PC-3 (cell line): ENCODE data around the gene MORC3. TPM values are rescaled to one million over a fixed set of nuclear protein-coding genes. Genes with fewer than 3 reads are reported as not detected.
"Not testable (repeated sequence)": the region's sequence is repeated elsewhere in the genome, so short reads cannot be mapped to it uniquely, and the experiment has no call there.

Experiments used
- ATAC-seq: fragments of 200-7000 bp; cut with Tn5 transposase; 2 replicates; pipeline ENCODE4 v1.9.1; 2020; ENCODE audit warnings: mild to moderate bottlenecking, moderate library complexity
- BruUV-seq: library from RNA; stranded (reverse); fragments of 400-500 nt; replicated peaks from 2 replicates; lab custom pipeline; 2021; lab: Mats Ljungman, UMichigan
- CTCF ChIA-PET: fragments of 300-600 bp; sonication (Branson Sonifier 250); formaldehyde crosslinking; loops from one replicate; lab custom pipeline; 2022; ENCODE audit warnings: antibody characterized with exemption; lab: Charles Lee
- POLR2A ChIA-PET: fragments of 300-600 bp; sonication (Branson Sonifier 250); formaldehyde crosslinking; loops from one replicate; lab custom pipeline; 2022; ENCODE audit warnings: antibody characterized with exemption; ENCODE audit not compliant: unreplicated experiment; lab: Charles Lee
- DNase-seq: peaks from one replicate; pipeline ENCODE4 v3.0.0-alpha.2; 2015
- H2AFZ ChIP-seq: fragments of 300-600 bp; sonication (generic); 2 replicates; pipeline ENCODE4 v1.6.0; 2016; ENCODE audit warnings: antibody characterized with exemption, low read length
- H3F3A ChIP-seq: fragments of 300-600 bp; sonication (generic); one replicate; pipeline ENCODE4 v1.6.0; 2017; ENCODE audit warnings: antibody characterized with exemption, low read length, control low read depth, mild to moderate bottlenecking; ENCODE audit not compliant: unreplicated experiment
- H3K27ac ChIP-seq: fragments of 300-600 bp; sonication (generic); 2 replicates; pipeline ENCODE4 v1.5.1; 2016; ENCODE audit warnings: mild to moderate bottlenecking, low read length
- H3K27me3 ChIP-seq: fragments of 300-600 bp; sonication (generic); 2 replicates; pipeline ENCODE4 v1.6.1; 2016; ENCODE audit warnings: low read length, mixed read lengths
- H3K36me3 ChIP-seq: fragments of 300-600 bp; sonication (generic); 2 replicates; pipeline ENCODE4 v1.6.1; 2016; ENCODE audit warnings: low read depth, mixed run types, low read length, mixed read lengths
- H3K4me1 ChIP-seq: fragments of 300-600 bp; sonication (generic); 2 replicates; pipeline ENCODE4 v1.5.1; 2016; ENCODE audit warnings: low read length; ENCODE audit not compliant: insufficient read depth
- H3K4me2 ChIP-seq: fragments of 300-600 bp; sonication (generic); 2 replicates; pipeline ENCODE4 v1.6.0; 2016; ENCODE audit warnings: low read length
- H3K4me3 ChIP-seq: fragments of 300-600 bp; sonication (generic); 2 replicates; pipeline ENCODE4 v1.5.1; 2016; ENCODE audit warnings: mild to moderate bottlenecking, low read length, mixed read lengths
- H3K79me2 ChIP-seq: fragments of 300-600 bp; sonication (generic); 2 replicates; pipeline ENCODE4 v1.6.1; 2017; ENCODE audit warnings: low read length, mixed read lengths
- H3K9ac ChIP-seq: fragments of 300-600 bp; sonication (generic); 2 replicates; pipeline ENCODE4 v1.6.0; 2016; ENCODE audit warnings: mild to moderate bottlenecking, low read length
- H3K9me2 ChIP-seq: fragments of 300-600 bp; sonication (generic); replicated peaks from 2 replicates; pipeline ENCODE4 v1.6.1; 2016; ENCODE audit warnings: mixed run types, low read length, mixed read lengths
- H3K9me3 ChIP-seq: fragments of 300-600 bp; sonication (generic); 2 replicates; pipeline ENCODE4 v1.6.1; 2016; ENCODE audit warnings: low read length, mixed read lengths
- H4K20me1 ChIP-seq: fragments of 300-600 bp; sonication (generic); 2 replicates; pipeline ENCODE4 v1.6.1; 2016; ENCODE audit warnings: low read length, mixed read lengths
- CTCF ChIP-seq: fragments of 300-600 bp; sonication (generic); conservative IDR thresholded peaks from 2 replicates; pipeline ENCODE4 v1.5.1; 2017; ENCODE audit warnings: antibody characterized with exemption, low read depth, mild to moderate bottlenecking, low read length
- EZH2 ChIP-seq: fragments of 300-600 bp; sonication (generic); IDR thresholded peaks from one replicate; pipeline ENCODE4 v1.6.1; 2017; ENCODE audit warnings: antibody characterized with exemption, mild to moderate bottlenecking, low read length; ENCODE audit not compliant: unreplicated experiment
- EZH2phosphoT487 ChIP-seq: fragments of 300-600 bp; sonication (generic); IDR thresholded peaks from 2 replicates; pipeline ENCODE4 v1.6.1; 2018; ENCODE audit warnings: mild to moderate bottlenecking, antibody characterized with exemption, low read length, borderline replicate concordance
- intact Hi-C: fragments of 100-400 bp; cut with micrococcal nuclease; formaldehyde crosslinking; loops from 2 replicates; pipeline ENCODE4 v1.9.0; 2023
- total RNA-seq: library from RNA; depleted of rRNA; stranded (reverse); fragments of >200 nt; gene quantifications from 2 replicates; pipeline ENCODE4 v1.2.3, GENCODE V29; 2014

Gene MORC3
- total RNA-seq, 1 experiment from 2014 or later, result 23.0 TPM

- ChIA-PET CTCF (no interaction called here), POLR2A (interaction anchor here (0.6 to 1.0 kb wide), 2 partner anchors 22 to 27 kb away, joined by 3 to 7 read pairs; partner anchors contain the start of gene MORC3)
- peak; percentile 74 for DNase-seq
- Histone ChIP-seq H3K36me3 (no peaks in the 10 kb centered on the region), H3K9me2 (no peaks in the 10 kb centered on the region), H3K9me3 (no peaks in the 10 kb centered on the region), H3K27me3 (no peaks in the 10 kb centered on the region), H3K4me3 (peak overlapping the region; percentile 54), H3K9ac (peak overlapping the region; percentile 37), H2AFZ (peak overlapping the region; percentile 69), H3K79me2 (no peaks in the 10 kb centered on the region), H3K27ac (peak overlapping the region; percentile 57), H3K4me1 (peaks cover 12% of the 10 kb centered on the region), H3F3A (no peaks in the 10 kb centered on the region), H3K4me2 (peak overlapping the region; percentile 66), H4K20me1 (no peaks in the 10 kb centered on the region)
- TF ChIP-seq EZH2 (no peak), EZH2phosphoT487 (no peak), CTCF (no peak)
- intact Hi-C loops, result loop anchor here (2.0 kb wide), 1 partner anchor 23 kb away; the partner anchor contains the start of gene MORC3
- BruUV-seq, result TSS peak; percentile 67
- ATAC-seq, result peak; percentile 98
Measured at GRCh38 chr21:36297938-36298572, 21.9 kb upstream of the MORC3 start.

- H3K27me3 ChIP-seq, result no peaks in the 10 kb centered on the region
- H3K9me3 ChIP-seq, result no peaks in the 10 kb centered on the region
- H3K79me2 ChIP-seq, result no peaks in the 10 kb centered on the region
- H3K9me2 ChIP-seq, result no peaks in the 10 kb centered on the region
- no peak overlapping the region for H3K4me2 ChIP-seq
- H4K20me1 ChIP-seq, result no peaks in the 10 kb centered on the region
- POLR2A ChIA-PET, result no interaction called here
- CTCF ChIA-PET, result interaction anchor here (0.7 kb wide), 1 partner anchor 65 kb away, joined by 6 read pairs; no protein-coding TSS in a partner anchor
- TF ChIP-seq EZH2, result no peak
- no peak for TF ChIP-seq EZH2phosphoT487
- no peak for TF ChIP-seq CTCF
- H3F3A ChIP-seq, result no peaks in the 10 kb centered on the region
- H3K4me3 ChIP-seq, result no peak overlapping the region
- no peaks in the 10 kb centered on the region for H3K4me1 ChIP-seq
- DNase-seq, result no peak
- H3K27ac ChIP-seq, result no peak overlapping the region
- no peak for ATAC-seq
- no peak overlapping the region for H2AFZ ChIP-seq
- intact Hi-C loops, result no loop called here
- no peak overlapping the region for H3K9ac ChIP-seq
- no peaks in the 10 kb centered on the region for H3K36me3 ChIP-seq
- BruUV-seq, result no TSS peak
Measured at GRCh38 chr21:36306872-36307534, 13.0 kb upstream of the MORC3 start.

- no peaks in the 10 kb centered on the region for H3K27me3 ChIP-seq
- intact Hi-C loops, result no loop called here
- no peak overlapping the region for H2AFZ ChIP-seq
- no peaks in the 10 kb centered on the region for H4K20me1 ChIP-seq
- TF ChIP-seq CTCF (no peak), EZH2 (no peak), EZH2phosphoT487 (no peak)
- no peak for ATAC-seq
- ChIA-PET POLR2A (no interaction called here), CTCF (no interaction called here)
- no peak overlapping the region for H3K4me3 ChIP-seq
- H3K4me1 ChIP-seq, result no peaks in the 10 kb centered on the region
- BruUV-seq, result no TSS peak
- DNase-seq, result no peak
- H3K9ac ChIP-seq, result no peak overlapping the region
- no peaks in the 10 kb centered on the region for H3K9me2 ChIP-seq
- H3K79me2 ChIP-seq, result no peaks in the 10 kb centered on the region
- no peak overlapping the region for H3K27ac ChIP-seq
- no peak overlapping the region for H3K4me2 ChIP-seq
- H3F3A ChIP-seq, result no peaks in the 10 kb centered on the region
- H3K9me3 ChIP-seq, result no peaks in the 10 kb centered on the region
- no peaks in the 10 kb centered on the region for H3K36me3 ChIP-seq
Measured at GRCh38 chr21:36310016-36310415, 10.0 kb upstream of the MORC3 start.

- BruUV-seq, CTCF ChIA-PET, H3K9me2 ChIP-seq, H3K36me3 ChIP-seq, ATAC-seq, DNase-seq, H3K9ac ChIP-seq, H2AFZ ChIP-seq, intact Hi-C loops, POLR2A ChIA-PET, H3K79me2 ChIP-seq, H3K27me3 ChIP-seq, H3K27ac ChIP-seq, H3K4me2 ChIP-seq, H4K20me1 ChIP-seq, H3K4me1 ChIP-seq, H3K4me3 ChIP-seq, H3F3A ChIP-seq, H3K9me3 ChIP-seq: not testable (repeated sequence)
Measured at GRCh38 chr21:36313446-36313845, 6.6 kb upstream of the MORC3 start.
